IMR-90 (cell line): ENCODE data around the gene PRSS2. TPM values are rescaled to one million over a fixed set of nuclear protein-coding genes. Genes with fewer than 3 reads are reported as not detected.

Source experiments
- ATAC-seq: fragments of 200-7000 bp; cut with Tn5 transposase; 2 replicates; pipeline ENCODE4 v1.9.1; 2020; ENCODE audit warnings: low read depth, mild to moderate bottlenecking, moderate library complexity
- BruUV-seq: library from RNA; stranded (reverse); fragments of 400-500 nt; replicated peaks from 2 replicates; lab custom pipeline; 2021; lab: Mats Ljungman, UMichigan
- CTCF ChIA-PET: fragments of 300-600 bp; formaldehyde crosslinking; extraction: SDS; loops from one replicate; lab custom pipeline; 2021; ENCODE audit warnings: antibody characterized with exemption; lab: Yijun Ruan, JAX
- POLR2A ChIA-PET: fragments of 300-600 bp; sonication (Branson Sonifier 250); formaldehyde crosslinking; loops from one replicate; lab custom pipeline; 2022; ENCODE audit warnings: antibody characterized with exemption; ENCODE audit not compliant: unreplicated experiment; lab: Charles Lee
- DNase-seq: peaks from one replicate; pipeline ENCODE4 v3.0.0; 2013
- H2AFZ ChIP-seq: replicated peaks from 2 replicates; pipeline ENCODE3; 2013; ENCODE audit warnings: low read length, mild to moderate bottlenecking; ENCODE audit not compliant: poor library complexity
- H2AK5ac ChIP-seq: 2 replicates; pipeline ENCODE4 v1.6.1; 2013; ENCODE audit warnings: low read depth, low read length, inconsistent platforms
- H2AK9ac ChIP-seq: replicated peaks from 2 replicates; pipeline ENCODE3; 2013; ENCODE audit warnings: mild to moderate bottlenecking, low read depth, low read length, moderate library complexity; ENCODE audit not compliant: poor library complexity
- H2BK120ac ChIP-seq: 2 replicates; pipeline ENCODE4 v1.6.1; 2013; ENCODE audit warnings: low read depth, low read length, inconsistent platforms
- H2BK15ac ChIP-seq: 3 replicates; pipeline ENCODE4 v1.6.1; 2013; ENCODE audit warnings: low read depth, low read length, inconsistent platforms
- H2BK20ac ChIP-seq: 2 replicates; pipeline ENCODE4 v1.6.1; 2013; ENCODE audit warnings: low read depth, mild to moderate bottlenecking, inconsistent platforms, low read length, moderate library complexity
- H2BK5ac ChIP-seq: 2 replicates; pipeline ENCODE4 v1.6.1; 2013; ENCODE audit warnings: mild to moderate bottlenecking, low read depth, low read length, inconsistent platforms; ENCODE audit not compliant: poor library complexity, severe bottlenecking
- H3K14ac ChIP-seq: replicated peaks from 2 replicates; pipeline ENCODE4 v1.6.1; 2013; ENCODE audit warnings: low read depth, low read length, inconsistent platforms
- H3K18ac ChIP-seq: 2 replicates; pipeline ENCODE4 v1.6.1; 2013; ENCODE audit warnings: low read depth, low read length, control low read depth
- H3K23ac ChIP-seq: 2 replicates; pipeline ENCODE4 v1.6.1; 2013; ENCODE audit warnings: low read depth, low read length, inconsistent platforms
- H3K27ac ChIP-seq: 2 replicates; pipeline ENCODE4 v1.5.1; 2013; ENCODE audit warnings: mild to moderate bottlenecking, control low read depth, low read length; ENCODE audit not compliant: insufficient read depth
- H3K27me3 ChIP-seq: 2 replicates; pipeline ENCODE4 v1.6.1; 2013; ENCODE audit warnings: low read length; ENCODE audit not compliant: control insufficient read depth, insufficient read depth
- H3K36me3 ChIP-seq: 2 replicates; pipeline ENCODE4 v1.6.1; 2013; ENCODE audit warnings: low read length, mixed read lengths; ENCODE audit not compliant: control insufficient read depth, insufficient read depth
- H3K4ac ChIP-seq: 2 replicates; pipeline ENCODE4 v1.6.1; 2013; ENCODE audit warnings: low read depth, low read length, inconsistent platforms
- H3K4me1 ChIP-seq: 2 replicates; pipeline ENCODE4 v1.6.1; 2013; ENCODE audit warnings: low read length, mixed read lengths; ENCODE audit not compliant: control insufficient read depth, insufficient read depth
- H3K4me2 ChIP-seq: 2 replicates; pipeline ENCODE4 v1.6.1; 2013; ENCODE audit warnings: low read depth, mild to moderate bottlenecking, control low read depth, low read length, moderate library complexity
- H3K4me3 ChIP-seq: 2 replicates; pipeline ENCODE4 v1.5.1; 2013; ENCODE audit warnings: low read depth, mild to moderate bottlenecking, control low read depth, low read length, moderate library complexity; ENCODE audit not compliant: insufficient read depth
- H3K56ac ChIP-seq: 2 replicates; pipeline ENCODE4 v1.6.1; 2013; ENCODE audit warnings: low read length, inconsistent platforms; ENCODE audit not compliant: insufficient read depth; ENCODE audit errors: extremely low read depth
- H3K79me1 ChIP-seq, 2 experiments: 2 replicates each; pipeline ENCODE4 v1.6.1; 2013; ENCODE audit warnings: low read length in 2 of 2, inconsistent platforms in 1 of 2, low read depth in 1 of 2
- H3K9ac ChIP-seq: 2 replicates; pipeline ENCODE4 v1.6.1; 2013; ENCODE audit warnings: low read depth, low read length, control low read depth
- H3K9me1 ChIP-seq: 2 replicates; pipeline ENCODE4 v1.6.1; 2013; ENCODE audit warnings: low read length, inconsistent platforms; ENCODE audit not compliant: insufficient read depth
- H3K9me3 ChIP-seq: 2 replicates; pipeline ENCODE4 v1.6.1; 2013; ENCODE audit warnings: low read length; ENCODE audit not compliant: control insufficient read depth, insufficient read depth
- H4K20me1 ChIP-seq: 2 replicates; pipeline ENCODE4 v1.6.1; 2013; ENCODE audit warnings: low read length, inconsistent platforms; ENCODE audit not compliant: insufficient read depth
- H4K5ac ChIP-seq: 2 replicates; pipeline ENCODE4 v1.6.1; 2013; ENCODE audit warnings: mild to moderate bottlenecking, low read depth, low read length, control low read depth
- H4K8ac ChIP-seq, 2 experiments: 2 replicates each; pipeline ENCODE4 v1.6.1; 2013; ENCODE audit warnings: low read depth in 2 of 2, low read length in 2 of 2, control low read depth in 1 of 2, inconsistent platforms in 1 of 2
- H4K91ac ChIP-seq: 2 replicates; pipeline ENCODE4 v1.6.1; 2013; ENCODE audit warnings: low read depth, low read length, inconsistent platforms; ENCODE audit not compliant: insufficient read depth
- CEBPB ChIP-seq: IDR thresholded peaks from 2 replicates; pipeline ENCODE4 v1.6.1; 2012; ENCODE audit warnings: low read depth, low read length, improper control_type of control experiment
- CHD1 ChIP-seq: IDR thresholded peaks from 2 replicates; pipeline ENCODE4 v1.6.1; 2012; ENCODE audit warnings: low read depth, low read length, improper control_type of control experiment
- CTCF ChIP-seq: conservative IDR thresholded peaks from 2 replicates; pipeline ENCODE4 v1.5.1; 2012; ENCODE audit warnings: mild to moderate bottlenecking, low read depth, low read length, improper control_type of control experiment
- FOS ChIP-seq: fragments of 150-350 bp; IDR thresholded peaks from 2 replicates; pipeline ENCODE4 v1.6.1; 2016; ENCODE audit warnings: low read depth, low read length
- MAFK ChIP-seq: IDR thresholded peaks from 2 replicates; pipeline ENCODE4 v1.6.1; 2012; ENCODE audit warnings: low read depth, low read length, improper control_type of control experiment
- MXI1 ChIP-seq: IDR thresholded peaks from 2 replicates; pipeline ENCODE4 v1.6.1; 2012; ENCODE audit warnings: low read depth, mild to moderate bottlenecking, low read length, moderate library complexity, borderline replicate concordance
- POLR2A ChIP-seq: IDR thresholded peaks from 2 replicates; pipeline ENCODE4 v1.6.1; 2012; ENCODE audit warnings: mild to moderate bottlenecking, low read depth, low read length
- RCOR1 ChIP-seq: IDR thresholded peaks from 2 replicates; pipeline ENCODE4 v1.6.1; 2012; ENCODE audit warnings: mild to moderate bottlenecking, low read length, improper control_type of control experiment; ENCODE audit not compliant: insufficient replicate concordance
- RFX5 ChIP-seq: IDR thresholded peaks from 2 replicates; pipeline ENCODE4 v1.8.0; 2012; ENCODE audit warnings: low read depth, mild to moderate bottlenecking, low read length, moderate library complexity
- SMC3 ChIP-seq: fragments of 150-350 bp; IDR thresholded peaks from 2 replicates; pipeline ENCODE4 v1.6.1; 2016; ENCODE audit warnings: low read depth, mild to moderate bottlenecking, antibody characterized with exemption, low read length, moderate library complexity
- WGBS, 2 experiments: methylation state at CpG; one replicate each; pipeline versions ENCODE4 v1.1.5 to v1.1.7; 2013; ENCODE audit warnings: missing lambda C conversion rate in 2 of 2; ENCODE audit not compliant: insufficient read length in 1 of 2; ENCODE audit errors: extremely low coverage in 2 of 2; 5-methylcytosine and 5-hydroxymethylcytosine counted together
- dilution Hi-C: fragments of 300-500 bp; cut with HindIII; formaldehyde crosslinking; loops from one replicate; pipeline ENCODE4 v1.14.3; 2018; ENCODE audit warnings: low sequenced_read_pairs; ENCODE audit not compliant: unreplicated experiment
- in situ Hi-C: fragments of 300-500 bp; cut with MboI; formaldehyde crosslinking; loops from 3 replicates; pipeline ENCODE4 v1.14.3; 2019; ENCODE audit warnings: low sequenced_read_pairs, inconsistent platforms, mixed read lengths
- intact Hi-C: fragments of 100-400 bp; cut with micrococcal nuclease; formaldehyde crosslinking; loops from 2 replicates; pipeline ENCODE4 v1.10.0; 2022
- polyA plus RNA-seq, 3 experiments: library from polyadenylated mRNA; depleted of rRNA; stranded (reverse); fragments of >200 nt; gene quantifications; 2 replicates each; pipeline ENCODE4 v1.2.3, GENCODE V29; 2012; ENCODE audit warnings: low replicate concordance in 1 of 3
- total RNA-seq: library from RNA; depleted of rRNA; stranded (reverse); fragments of >200 nt; gene quantifications from 2 replicates; pipeline ENCODE4 v1.2.3, GENCODE V29; 2012
- TF ChIP-seq, protein P1 (sequence below): fragments of 150-350 bp; IDR thresholded peaks from 2 replicates; pipeline ENCODE4 v1.6.1; 2016; ENCODE audit warnings: low read depth, mild to moderate bottlenecking, low read length, moderate library complexity, borderline replicate concordance

Gene PRSS2
- total and polyA plus RNA-seq, 2 of the 4 experiments (the other 2 are of a cell fraction): not detected

DNA sequence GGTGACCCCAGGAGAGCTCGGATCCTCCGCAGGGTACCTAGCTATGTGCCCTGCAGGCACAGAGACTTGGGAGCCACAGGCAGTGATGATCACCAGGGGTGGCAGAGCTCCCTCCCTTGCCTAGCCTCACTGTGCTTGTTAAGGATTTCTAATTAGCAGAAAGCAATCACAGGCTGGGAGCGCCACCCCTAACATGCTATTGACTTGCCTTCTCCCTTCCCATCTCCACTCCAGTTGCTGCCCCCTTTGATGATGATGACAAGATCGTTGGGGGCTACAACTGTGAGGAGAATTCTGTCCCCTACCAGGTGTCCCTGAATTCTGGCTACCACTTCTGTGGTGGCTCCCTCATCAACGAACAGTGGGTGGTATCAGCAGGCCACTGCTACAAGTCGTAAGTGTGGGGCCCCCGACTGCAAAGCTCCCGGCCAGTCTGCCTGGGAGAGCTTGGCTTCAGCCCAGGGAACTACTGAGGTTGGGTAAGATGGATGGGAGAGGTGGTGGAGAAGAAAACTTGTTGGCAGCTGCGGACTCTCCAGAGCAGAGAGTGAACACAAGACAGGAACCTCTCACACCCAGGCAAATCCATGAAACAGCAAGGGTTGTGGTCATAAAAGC, 20.3 kb upstream of the PRSS2 start:
- H2AK5ac ChIP-seq: no peak overlapping the region
- in situ Hi-C loops (no loop called here), intact Hi-C loops (no loop called here), dilution Hi-C loops (no loop called here)
- H2BK20ac ChIP-seq: no peak overlapping the region
- no peak overlapping the region for H3K18ac ChIP-seq
- no peak overlapping the region for H2AK9ac ChIP-seq
- H3K9me3 ChIP-seq: no peaks in the 10 kb centered on the region
- no peak overlapping the region for H4K8ac ChIP-seq
- H3K4me1 ChIP-seq: no peaks in the 10 kb centered on the region
- ATAC-seq (no peak), DNase-seq (no peak)
- no peaks in the 10 kb centered on the region for H3K36me3 ChIP-seq
- H2BK15ac ChIP-seq: no peak overlapping the region
- no peaks in the 10 kb centered on the region; the same call in 1 of the 2 replicates for H3K27me3 ChIP-seq
- H2BK120ac ChIP-seq: no peak overlapping the region
- CTCF ChIA-PET: no interaction called here
- no TSS peak for BruUV-seq
- no peaks in the 10 kb centered on the region for H3K9me1 ChIP-seq
- H2BK5ac ChIP-seq: no peak overlapping the region
- no peak overlapping the region for H3K56ac ChIP-seq
- no peak overlapping the region for H3K23ac ChIP-seq
- no peak overlapping the region for H2AFZ ChIP-seq
- no peak overlapping the region for H3K9ac ChIP-seq
- H3K4me3 ChIP-seq: no peak overlapping the region
- TF ChIP-seq CEBPB: no peak
- TF ChIP-seq SMC3: no peak
- TF ChIP-seq FOS: no peak
- TF ChIP-seq, protein P1, sequence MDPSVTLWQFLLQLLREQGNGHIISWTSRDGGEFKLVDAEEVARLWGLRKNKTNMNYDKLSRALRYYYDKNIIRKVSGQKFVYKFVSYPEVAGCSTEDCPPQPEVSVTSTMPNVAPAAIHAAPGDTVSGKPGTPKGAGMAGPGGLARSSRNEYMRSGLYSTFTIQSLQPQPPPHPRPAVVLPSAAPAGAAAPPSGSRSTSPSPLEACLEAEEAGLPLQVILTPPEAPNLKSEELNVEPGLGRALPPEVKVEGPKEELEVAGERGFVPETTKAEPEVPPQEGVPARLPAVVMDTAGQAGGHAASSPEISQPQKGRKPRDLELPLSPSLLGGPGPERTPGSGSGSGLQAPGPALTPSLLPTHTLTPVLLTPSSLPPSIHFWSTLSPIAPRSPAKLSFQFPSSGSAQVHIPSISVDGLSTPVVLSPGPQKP: no peak
- no peak for TF ChIP-seq CTCF
- no peak for TF ChIP-seq POLR2A
- no peak for TF ChIP-seq MXI1
- no peak for TF ChIP-seq CHD1
- no peak for TF ChIP-seq RFX5
- TF ChIP-seq RCOR1: no peak
- TF ChIP-seq MAFK: no peak
- POLR2A ChIA-PET: no interaction called here
- H3K14ac ChIP-seq: no peak overlapping the region
- H3K79me1 ChIP-seq: no peaks in the 10 kb centered on the region
- no CpG with 5 or more reads among the region's 9 CpGs for WGBS, 2 experiments
- H4K5ac ChIP-seq: no peak overlapping the region
- no peak overlapping the region for H3K27ac ChIP-seq
- no peak overlapping the region for H4K91ac ChIP-seq
- H4K20me1 ChIP-seq: no peaks in the 10 kb centered on the region
- H3K4me2 ChIP-seq: no peak overlapping the region
- H3K4ac ChIP-seq: no peak overlapping the region
